ENCODE measurements around the gene SBF2. TPM values are rescaled to one million over a fixed set of nuclear protein-coding genes. Genes with fewer than 3 reads are reported as not detected.

SBF2 gene
- total and polyA plus RNA-seq, 2 donors (not counting 3 experiments of a cell fraction or from before 2014, with no cell fraction given) = 15.4 to 42.4 TPM

GRCh38 chr11:9823439-9823838 is 470.6 kb downstream of the SBF2 start:
- TF ChIP-seq FOS (IDR thresholded peaks at IDR 0.05; ENCODE audit: borderline replicate concordance, insufficient read depth, low read length) (no peak), POLR2AphosphoS5 (IDR thresholded peaks at IDR 0.05; ENCODE audit: insufficient read depth, low read depth, low read length) (no peak), GATA2 (IDR thresholded peaks at IDR 0.05; ENCODE audit: insufficient read depth, insufficient read length, low read depth, low read length) (no peak)
- intact Hi-C loops (cut with micrococcal nuclease) = no loop called here
- no peaks in the 10 kb centered on the region for H3K9me1 ChIP-seq (replicated peaks; ENCODE audit: control insufficient read depth, extremely low read depth, insufficient read depth, low read length)
- ChIA-PET POLR2A (no interaction called here), CTCF (no interaction called here)
- no peak overlapping the region for H3K4me3 ChIP-seq (replicated peaks in 1 of 3; ENCODE audit: insufficient read depth in 1 of 3, low read depth in 1 of 3, low read length in 3 of 3)
- no peak overlapping the region for H2AFZ ChIP-seq (ENCODE audit: low read depth, low read length)
- H3K4me2 ChIP-seq (ENCODE audit: insufficient read depth, low read length) = no peak overlapping the region
- H3K27me3 ChIP-seq (ENCODE audit: control insufficient read depth in 2 of 2, insufficient read depth in 2 of 2, low read length in 2 of 2) = no peaks in the 10 kb centered on the region
- peaks cover 22% of the 10 kb centered on the region for H3K4me1 ChIP-seq (ENCODE audit: control insufficient read depth, extremely low read depth, insufficient read depth, low read length)
- H3K9ac ChIP-seq (replicated peaks; ENCODE audit: extremely low read depth, insufficient read depth, low read length) = no peak overlapping the region
- no peaks in the 10 kb centered on the region for H3K36me3 ChIP-seq (ENCODE audit: control insufficient read depth in 2 of 2, extremely low read depth in 1 of 2, insufficient read depth in 2 of 2, low read length in 2 of 2)
- FAIRE-seq (no peak), DNase-seq (ENCODE audit: low read depth, low spot score) (no peak)
- no TSS peak for BruUV-seq (replicated peaks)
- H3K9me3 ChIP-seq (replicated peaks; ENCODE audit: control insufficient read depth, insufficient read depth, low read length) = no peaks in the 10 kb centered on the region
- H3K79me2 ChIP-seq (ENCODE audit: control insufficient read depth, insufficient read depth, low read length) = no peaks in the 10 kb centered on the region
- dilution Hi-C loops (cut with MboI; ENCODE audit: extremely low pct_ligation_motif_present, low sequenced_read_pairs) = no loop called here
- H4K20me1 ChIP-seq (replicated peaks; ENCODE audit: control insufficient read depth, extremely low read depth, insufficient read depth, low read length) = no peaks in the 10 kb centered on the region
- H3K27ac ChIP-seq (ENCODE audit: insufficient read depth, low read depth, low read length) = no peak overlapping the region

GRCh38 chr11:9821008-9821752 is 472.8 kb downstream of the SBF2 start:
- TF ChIP-seq POLR2AphosphoS5 (IDR thresholded peaks at IDR 0.05; ENCODE audit: insufficient read depth, low read depth, low read length) (no peak), CTCF (IDR thresholded peaks at IDR 0.05; ENCODE audit: extremely low read depth in 1 of 2, insufficient read depth in 1 of 2, low read depth in 1 of 2, low read length in 2 of 2) (no peak), FOS (IDR thresholded peaks at IDR 0.05; ENCODE audit: borderline replicate concordance, insufficient read depth, low read length) (no peak), JUN (IDR thresholded peaks at IDR 0.05; ENCODE audit: borderline replicate concordance, insufficient read depth, insufficient read length, low read depth) (no peak), MYC (IDR thresholded peaks at IDR 0.05; ENCODE audit: low read depth, low read length) (no peak), GATA2 (IDR thresholded peaks at IDR 0.05; ENCODE audit: insufficient read depth, insufficient read length, low read depth, low read length) (no peak)
- no TSS peak for BruUV-seq (replicated peaks)
- Histone ChIP-seq H3K4me2 (ENCODE audit: insufficient read depth, low read length) (no peak overlapping the region), H2AFZ (ENCODE audit: low read depth, low read length) (no peak overlapping the region), H3K4me3 (replicated peaks in 1 of 3; ENCODE audit: insufficient read depth in 1 of 3, low read depth in 1 of 3, low read length in 3 of 3) (no peak overlapping the region), H3K4me1 (ENCODE audit: control insufficient read depth, extremely low read depth, insufficient read depth, low read length) (peaks cover 9% of the 10 kb centered on the region), H3K27me3 (ENCODE audit: control insufficient read depth in 2 of 2, insufficient read depth in 2 of 2, low read length in 2 of 2) (no peaks in the 10 kb centered on the region), H3K27ac (ENCODE audit: insufficient read depth, low read depth, low read length) (no peak overlapping the region), H4K20me1 (replicated peaks; ENCODE audit: control insufficient read depth, extremely low read depth, insufficient read depth, low read length) (no peaks in the 10 kb centered on the region), H3K9me3 (replicated peaks; ENCODE audit: control insufficient read depth, insufficient read depth, low read length) (no peaks in the 10 kb centered on the region), H3K79me2 (ENCODE audit: control insufficient read depth, insufficient read depth, low read length) (no peaks in the 10 kb centered on the region), H3K36me3 (ENCODE audit: control insufficient read depth in 2 of 2, extremely low read depth in 1 of 2, insufficient read depth in 2 of 2, low read length in 2 of 2) (no peaks in the 10 kb centered on the region), H3K9me1 (replicated peaks; ENCODE audit: control insufficient read depth, extremely low read depth, insufficient read depth, low read length) (no peaks in the 10 kb centered on the region), H3K9ac (replicated peaks; ENCODE audit: extremely low read depth, insufficient read depth, low read length) (no peak overlapping the region)
- FAIRE-seq = no peak
- ChIA-PET POLR2A (no interaction called here), CTCF (interaction anchor here (0.7 kb wide), 1 partner anchor 30 kb away, joined by 4 read pairs; no protein-coding TSS in a partner anchor)
- no peak for DNase-seq (ENCODE audit: low read depth, low spot score)
- dilution Hi-C loops (cut with MboI; ENCODE audit: extremely low pct_ligation_motif_present, low sequenced_read_pairs) (no loop called here), intact Hi-C loops (cut with micrococcal nuclease) (no loop called here)
